HL-60 (cell line): ENCODE data around the gene SVOP.
"Not testable (repeated sequence)": the region's sequence is repeated elsewhere in the genome, so short reads cannot be mapped to it uniquely, and the experiment has no call there.

Experiments
- DNase-seq, 2 experiments: peaks; one replicate each; pipeline ENCODE4 v3.0.0-alpha.2; 2010 to 2020; ENCODE audit warnings: low read depth in 1 of 2, low spot score in 1 of 2
- H3K27ac ChIP-seq: fragments of 250-450 bp; sonication (Bioruptor Pico); replicated peaks from 2 replicates; pipeline ENCODE4 v1.5.1; 2020; ENCODE audit warnings: mild to moderate bottlenecking, moderate library complexity
- H3K27me3 ChIP-seq: fragments of 250-450 bp; sonication (Bioruptor Pico); 2 replicates; pipeline ENCODE4 v1.5.1; 2021; ENCODE audit warnings: mild to moderate bottlenecking, moderate library complexity; ENCODE audit not compliant: insufficient read depth, poor library complexity, severe bottlenecking
- H3K4me3 ChIP-seq: replicated peaks from 2 replicates; pipeline ENCODE4 v1.5.1; 2011; ENCODE audit warnings: mild to moderate bottlenecking, control low read depth, low read length; ENCODE audit not compliant: insufficient read depth
- CTCF ChIP-seq: IDR thresholded peaks from one replicate; pipeline ENCODE4 v1.5.1; 2011; ENCODE audit warnings: low read length, control low read depth, inconsistent platforms; ENCODE audit not compliant: insufficient read depth
- GABPA ChIP-seq: IDR thresholded peaks from 2 replicates; pipeline ENCODE4 v1.6.1; 2012; ENCODE audit warnings: low read depth
- POLR2AphosphoS5 ChIP-seq: IDR thresholded peaks from 2 replicates; pipeline ENCODE4 v1.6.1; 2012; ENCODE audit warnings: low read depth
- REST ChIP-seq: IDR thresholded peaks from 2 replicates; pipeline ENCODE4 v1.6.1; 2012; ENCODE audit warnings: low read depth; ENCODE audit not compliant: insufficient replicate concordance
- SPI1 ChIP-seq: IDR thresholded peaks from 2 replicates; pipeline ENCODE4 v1.6.1; 2012; ENCODE audit warnings: low read depth, mild to moderate bottlenecking, borderline replicate concordance

Gene SVOP

GRCh38 chr12:109057376-109057775 is 36.5 kb upstream of the SVOP start:
- no peak overlapping the region for H3K27ac ChIP-seq
- H3K27me3 ChIP-seq = no peaks in the 10 kb centered on the region

DNA sequence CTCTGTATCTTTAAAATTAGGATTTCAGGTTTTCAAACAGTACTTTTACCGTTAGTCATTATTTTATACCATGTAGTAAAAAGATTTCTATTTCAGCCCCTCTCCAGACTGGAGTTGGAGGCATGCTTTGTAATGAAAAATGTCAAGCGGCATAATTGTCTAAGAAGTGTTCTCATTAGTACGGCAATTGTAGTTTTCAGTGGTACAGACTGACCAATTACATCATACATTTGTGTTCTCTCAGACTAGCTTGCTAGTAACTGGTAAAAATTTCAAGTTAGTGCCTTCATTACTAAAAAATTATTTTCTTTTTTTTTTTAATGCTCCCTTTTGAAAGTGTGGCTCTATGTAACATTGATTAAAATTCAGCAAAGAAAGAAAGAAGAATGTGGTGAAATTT is 36.0 kb upstream of the SVOP start:
- Histone ChIP-seq H3K4me3 (no peak overlapping the region), H3K27me3 (no peaks in the 10 kb centered on the region), H3K27ac (no peak overlapping the region)
- TF ChIP-seq REST = no peak
- TF ChIP-seq GABPA = no peak
- no peak for TF ChIP-seq CTCF
- no peak for TF ChIP-seq SPI1
- TF ChIP-seq POLR2AphosphoS5 = no peak
- DNase-seq = no peak

More at GRCh38 chr12:109057376-109057775, 36.5 kb upstream of the SVOP start:
- TF ChIP-seq SPI1 (no peak), CTCF (no peak), POLR2AphosphoS5 (no peak), GABPA (no peak), REST (no peak)
- no peak overlapping the region for H3K4me3 ChIP-seq
- DNase-seq = no peak

DNA sequence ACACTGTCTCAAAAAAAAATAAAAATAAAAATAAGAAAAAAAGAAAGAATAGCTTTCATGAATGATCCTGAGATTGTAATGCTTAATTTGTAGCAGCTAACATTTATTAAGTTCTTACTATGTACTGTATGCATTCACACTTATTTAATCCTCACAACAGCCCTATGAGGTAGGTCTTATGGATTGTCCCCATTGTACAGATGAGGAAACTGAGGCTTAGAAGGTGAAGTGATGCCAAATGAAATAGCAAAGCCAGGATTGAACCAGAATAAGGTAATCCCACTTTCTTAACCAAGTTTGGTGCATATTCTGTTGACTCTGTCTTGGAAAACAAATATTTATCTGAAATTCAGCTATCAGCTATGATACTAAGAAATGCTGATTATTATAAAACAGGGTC is 33.7 kb upstream of the SVOP start:
- no peak for DNase-seq
- H3K4me3 ChIP-seq = no peak overlapping the region
- TF ChIP-seq GABPA = no peak
- no peak for TF ChIP-seq SPI1
- no peak for TF ChIP-seq REST
- TF ChIP-seq POLR2AphosphoS5 = no peak
- TF ChIP-seq CTCF = no peak
- no peaks in the 10 kb centered on the region for H3K27me3 ChIP-seq
- H3K27ac ChIP-seq = no peak overlapping the region

GRCh38 chr12:109054124-109054513 is 33.3 kb upstream of the SVOP start:
- not testable (repeated sequence) for H3K27me3 ChIP-seq

More at GRCh38 chr12:109054124-109054513, 33.3 kb upstream of the SVOP start:
- peak overlapping the region; percentile 72 for H3K27ac ChIP-seq
- H3K4me3 ChIP-seq, DNase-seq: not testable (repeated sequence)
